Subcutaneous adipose tissue (tissue), 4 donors: ENCODE measurements around the gene MYH11. TPM values are rescaled to one million over a fixed set of nuclear protein-coding genes. Genes with fewer than 3 reads are reported as not detected.

Source experiments
- CTCF ChIP-seq: fragments of 450-650 bp; IDR thresholded peaks from one replicate; pipeline ENCODE4 v1.5.1; 2016; ENCODE audit warnings: low read depth, mild to moderate bottlenecking, control low read depth, antibody characterized with exemption, moderate library complexity
- total RNA-seq, 4 donors: library from RNA; depleted of rRNA; stranded (reverse); fragments of >200 nt; gene quantifications; one replicate each; pipeline ENCODE4 v1.1.0, GENCODE V29; 2016

The MYH11 gene
- total RNA-seq, 4 donors from 2014 or later, result 9.5 to 43.7 (median 23.0) TPM

GRCh38 chr16:15816228-15816627 lies 40.6 kb downstream of the MYH11 start:
- no peak for TF ChIP-seq CTCF

- no peak for TF ChIP-seq CTCF
These were observed 45.1 kb downstream of the MYH11 start for GRCh38 chr16:15811481-15812400.

- no peak for TF ChIP-seq CTCF
These were observed 45.9 kb downstream of the MYH11 start for GRCh38 chr16:15810949-15811348.

- no peak for TF ChIP-seq CTCF
These were observed 46.4 kb downstream of the MYH11 start for GRCh38 chr16:15810411-15810810.

GRCh38 chr16:15808071-15808470 lies 48.8 kb downstream of the MYH11 start:
- TF ChIP-seq CTCF, result no peak

GRCh38 chr16:15807603-15808009 lies 49.2 kb downstream of the MYH11 start:
- no peak for TF ChIP-seq CTCF

GRCh38 chr16:15803618-15804017 lies 53.2 kb downstream of the MYH11 start:
- TF ChIP-seq CTCF, result no peak
